GM21526 (cell line): Measurements from ENCODE around the gene HCRTR2.
"Not testable (repeated sequence)": the region's sequence is repeated elsewhere in the genome, so short reads cannot be mapped to it uniquely, and the experiment has no call there.

Source experiments
- ATAC-seq: cut with Tn5 transposase; IDR thresholded peaks from one replicate; pipeline ENCODE4 v1.9.1; 2021; ENCODE audit warnings: moderate library complexity; ENCODE audit not compliant: unreplicated experiment, low FRiP score

The HCRTR2 gene

GRCh38 chr6:55210952-55211351 lies 36.6 kb downstream of the HCRTR2 start:
- ATAC-seq, result no peak

- no peak for ATAC-seq
Measured at GRCh38 chr6:55212156-55212555, 37.8 kb downstream of the HCRTR2 start.

GRCh38 chr6:55220961-55221360 lies 46.6 kb downstream of the HCRTR2 start:
- ATAC-seq, result no peak

GRCh38 chr6:55227862-55228261 lies 53.5 kb downstream of the HCRTR2 start:
- no peak for ATAC-seq

- ATAC-seq, result no peak
Measured at GRCh38 chr6:55239099-55239498, 64.8 kb downstream of the HCRTR2 start.

GRCh38 chr6:55240975-55241605 lies 66.8 kb downstream of the HCRTR2 start:
- ATAC-seq, result not testable (repeated sequence)

GRCh38 chr6:55250400-55250799 lies 76.1 kb downstream of the HCRTR2 start:
- ATAC-seq, result no peak

- ATAC-seq, result no peak
Measured at GRCh38 chr6:55255113-55255512, 80.8 kb downstream of the HCRTR2 start.

- no peak for ATAC-seq
Measured at GRCh38 chr6:55260181-55260580, 85.9 kb downstream of the HCRTR2 start.

GRCh38 chr6:55265409-55266114 lies 91.2 kb downstream of the HCRTR2 start:
- no peak for ATAC-seq

GRCh38 chr6:55266896-55267295 lies 92.6 kb downstream of the HCRTR2 start:
- ATAC-seq, result no peak

- peak; percentile 74 for ATAC-seq
Measured at GRCh38 chr6:55276745-55277530, 102.6 kb downstream of the HCRTR2 start.

- ATAC-seq, result no peak
Measured at GRCh38 chr6:55277646-55278045, 103.3 kb downstream of the HCRTR2 start.

- ATAC-seq, result no peak
Measured at GRCh38 chr6:55281215-55281614, 106.9 kb downstream of the HCRTR2 start.

- ATAC-seq, result no peak
Measured at GRCh38 chr6:55282115-55282514, 107.8 kb downstream of the HCRTR2 start.

- no peak for ATAC-seq
Measured at GRCh38 chr6:55286824-55287223, 112.5 kb downstream of the HCRTR2 start.

- no peak for ATAC-seq
Measured at GRCh38 chr6:55290736-55291135, 116.4 kb downstream of the HCRTR2 start.

- no peak for ATAC-seq
Measured at GRCh38 chr6:55293116-55293515, 118.8 kb downstream of the HCRTR2 start.

GRCh38 chr6:55297214-55297613 lies 122.9 kb downstream of the HCRTR2 start:
- not testable (repeated sequence) for ATAC-seq

- no peak for ATAC-seq
Measured at GRCh38 chr6:55299286-55299985, 125.1 kb downstream of the HCRTR2 start.

GRCh38 chr6:55304747-55305146 lies 130.4 kb downstream of the HCRTR2 start:
- ATAC-seq, result no peak
